ENCODE data around the gene GAS2L2. TPM values are rescaled to one million over a fixed set of nuclear protein-coding genes. Genes with fewer than 3 reads are reported as not detected.

GAS2L2 gene
- total and polyA plus RNA-seq, 8 donors: under 0.01 to 0.05 TPM; not detected in 6

DNA sequence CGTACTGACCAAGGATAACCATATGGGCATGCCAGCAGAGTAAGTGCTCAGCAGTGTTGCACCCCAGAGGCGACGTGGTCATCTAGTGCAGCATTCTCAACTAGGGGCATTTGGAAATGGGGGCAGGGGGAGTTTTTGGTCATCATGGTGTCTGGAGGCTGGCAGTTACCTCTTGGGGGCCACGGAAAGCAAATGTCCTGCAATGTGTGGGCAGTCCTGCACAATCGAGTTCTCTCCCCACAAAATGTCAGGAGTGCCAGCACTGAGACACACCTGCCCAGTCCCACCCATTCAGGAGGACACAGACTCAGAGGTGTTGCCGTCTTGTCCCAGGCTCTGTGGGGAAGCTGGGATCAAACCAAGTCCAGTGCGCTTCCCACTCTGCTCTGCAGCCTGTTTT is 18.6 kb downstream of the GAS2L2 start:
- DNase-seq: peak in 1 of 2 donors; percentile 17
- Histone ChIP-seq H3K36me3 (no peaks in the 10 kb centered on the region), H3K4me3 (no peak overlapping the region), H3K27me3 (peaks cover 0 to 24% (median 0%) of the 10 kb centered on the region in 3 donors), H3K4me1 (peaks cover 8 to 26% (median 21%) of the 10 kb centered on the region in 4 donors), H3K27ac (no peak overlapping the region), H3K9me3 (no peaks in the 10 kb centered on the region)
- intact Hi-C loops (cut with DNase I; ENCODE audit: low total_unique reads): loop anchor here (10.0 kb wide), 1 partner anchor 120 kb away; no protein-coding TSS in a partner anchor
- WGBS, 5 donors: 79 to 89% (median 84%) methylated on average over 7 of the region's 7 CpGs
- TF ChIP-seq POLR2A (IDR thresholded peaks at IDR 0.05) (no peak), EP300 (IDR thresholded peaks at IDR 0.05) (no peak), POLR2AphosphoS5 (IDR thresholded peaks at IDR 0.05) (no peak)
- TF ChIP-seq, protein P1, sequence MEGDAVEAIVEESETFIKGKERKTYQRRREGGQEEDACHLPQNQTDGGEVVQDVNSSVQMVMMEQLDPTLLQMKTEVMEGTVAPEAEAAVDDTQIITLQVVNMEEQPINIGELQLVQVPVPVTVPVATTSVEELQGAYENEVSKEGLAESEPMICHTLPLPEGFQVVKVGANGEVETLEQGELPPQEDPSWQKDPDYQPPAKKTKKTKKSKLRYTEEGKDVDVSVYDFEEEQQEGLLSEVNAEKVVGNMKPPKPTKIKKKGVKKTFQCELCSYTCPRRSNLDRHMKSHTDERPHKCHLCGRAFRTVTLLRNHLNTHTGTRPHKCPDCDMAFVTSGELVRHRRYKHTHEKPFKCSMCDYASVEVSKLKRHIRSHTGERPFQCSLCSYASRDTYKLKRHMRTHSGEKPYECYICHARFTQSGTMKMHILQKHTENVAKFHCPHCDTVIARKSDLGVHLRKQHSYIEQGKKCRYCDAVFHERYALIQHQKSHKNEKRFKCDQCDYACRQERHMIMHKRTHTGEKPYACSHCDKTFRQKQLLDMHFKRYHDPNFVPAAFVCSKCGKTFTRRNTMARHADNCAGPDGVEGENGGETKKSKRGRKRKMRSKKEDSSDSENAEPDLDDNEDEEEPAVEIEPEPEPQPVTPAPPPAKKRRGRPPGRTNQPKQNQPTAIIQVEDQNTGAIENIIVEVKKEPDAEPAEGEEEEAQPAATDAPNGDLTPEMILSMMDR (IDR thresholded peaks at IDR 0.05): no peak

DNA sequence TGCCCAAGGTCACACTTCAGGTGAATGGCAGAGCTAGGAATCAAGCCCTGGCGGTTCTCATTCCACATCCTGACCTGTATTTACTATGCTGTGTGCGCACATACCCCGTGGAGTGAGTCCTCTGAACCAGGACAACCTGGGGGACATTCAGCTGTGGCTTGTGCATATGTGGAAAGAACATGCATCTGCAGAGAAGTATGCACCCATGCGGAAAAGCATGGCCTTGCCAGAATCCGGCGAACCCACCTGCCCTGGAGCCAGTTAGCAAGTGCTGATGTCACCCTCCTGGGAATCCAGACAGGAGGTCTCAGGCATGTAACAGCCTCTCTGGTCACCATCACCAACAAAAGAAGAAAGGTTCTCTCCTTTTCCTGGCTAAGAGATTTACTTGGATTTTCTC is 19.7 kb downstream of the GAS2L2 start:
- Histone ChIP-seq H3K4me1 (peaks cover 8 to 26% (median 21%) of the 10 kb centered on the region in 4 donors), H3K27me3 (peaks cover 0 to 16% (median 0%) of the 10 kb centered on the region in 3 donors), H3K9me3 (no peaks in the 10 kb centered on the region), H3K4me3 (no peak overlapping the region), H3K27ac (no peak overlapping the region), H3K36me3 (peaks cover 0 to under 1% (median 0%) of the 10 kb centered on the region in 4 donors)
- WGBS, 5 donors: 81 to 88% (median 86%) methylated on average over 6 of the region's 6 CpGs
- no peak for DNase-seq
- no peak for TF ChIP-seq EP300 (IDR thresholded peaks at IDR 0.05)
- TF ChIP-seq POLR2A (IDR thresholded peaks at IDR 0.05): no peak
- TF ChIP-seq, protein P1 (IDR thresholded peaks at IDR 0.05): no peak
- no peak for TF ChIP-seq POLR2AphosphoS5 (IDR thresholded peaks at IDR 0.05)
- intact Hi-C loops (cut with DNase I; ENCODE audit: low total_unique reads): loop anchor here (10.0 kb wide), 1 partner anchor 119 kb away; no protein-coding TSS in a partner anchor

DNA sequence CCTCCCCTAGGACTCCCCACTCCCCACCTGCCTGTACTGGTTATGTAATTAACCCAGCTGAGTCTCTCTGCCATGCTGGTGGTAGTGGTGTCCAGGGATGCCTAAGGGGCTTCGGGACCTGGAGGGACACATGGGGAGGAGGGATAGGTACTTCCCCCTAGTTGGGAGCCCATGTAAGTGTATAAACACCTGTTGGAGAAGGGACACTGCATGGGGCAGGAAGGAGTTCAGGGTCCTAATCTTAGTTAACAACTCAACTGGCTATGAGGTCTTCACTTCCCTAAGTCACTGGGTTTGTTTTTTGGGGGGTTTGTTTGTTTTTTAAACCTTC is 20.3 kb downstream of the GAS2L2 start:
- peaks cover 0 to 6% (median 4%) of the 10 kb centered on the region in 4 donors for H3K36me3 ChIP-seq
- H3K27me3 ChIP-seq: peaks cover 0 to 14% (median 0%) of the 10 kb centered on the region in 3 donors
- DNase-seq: no peak
- no peak overlapping the region for H3K27ac ChIP-seq
- TF ChIP-seq, protein P1 (IDR thresholded peaks at IDR 0.05): no peak
- TF ChIP-seq EP300 (IDR thresholded peaks at IDR 0.05): no peak
- TF ChIP-seq POLR2AphosphoS5 (IDR thresholded peaks at IDR 0.05): no peak
- TF ChIP-seq POLR2A (IDR thresholded peaks at IDR 0.05): no peak
- intact Hi-C loops (cut with DNase I; ENCODE audit: low total_unique reads): loop anchor here (10.0 kb wide), 1 partner anchor 118 kb away; no protein-coding TSS in a partner anchor
- H3K4me1 ChIP-seq: peaks cover 8 to 26% (median 21%) of the 10 kb centered on the region in 4 donors
- H3K9me3 ChIP-seq: no peaks in the 10 kb centered on the region
- 57 to 78% (median 66%) methylated on average over 1 of the region's 1 CpG for WGBS, 5 donors
- H3K4me3 ChIP-seq: peak overlapping the region in 1 of 4 donors; percentile 73

DNA sequence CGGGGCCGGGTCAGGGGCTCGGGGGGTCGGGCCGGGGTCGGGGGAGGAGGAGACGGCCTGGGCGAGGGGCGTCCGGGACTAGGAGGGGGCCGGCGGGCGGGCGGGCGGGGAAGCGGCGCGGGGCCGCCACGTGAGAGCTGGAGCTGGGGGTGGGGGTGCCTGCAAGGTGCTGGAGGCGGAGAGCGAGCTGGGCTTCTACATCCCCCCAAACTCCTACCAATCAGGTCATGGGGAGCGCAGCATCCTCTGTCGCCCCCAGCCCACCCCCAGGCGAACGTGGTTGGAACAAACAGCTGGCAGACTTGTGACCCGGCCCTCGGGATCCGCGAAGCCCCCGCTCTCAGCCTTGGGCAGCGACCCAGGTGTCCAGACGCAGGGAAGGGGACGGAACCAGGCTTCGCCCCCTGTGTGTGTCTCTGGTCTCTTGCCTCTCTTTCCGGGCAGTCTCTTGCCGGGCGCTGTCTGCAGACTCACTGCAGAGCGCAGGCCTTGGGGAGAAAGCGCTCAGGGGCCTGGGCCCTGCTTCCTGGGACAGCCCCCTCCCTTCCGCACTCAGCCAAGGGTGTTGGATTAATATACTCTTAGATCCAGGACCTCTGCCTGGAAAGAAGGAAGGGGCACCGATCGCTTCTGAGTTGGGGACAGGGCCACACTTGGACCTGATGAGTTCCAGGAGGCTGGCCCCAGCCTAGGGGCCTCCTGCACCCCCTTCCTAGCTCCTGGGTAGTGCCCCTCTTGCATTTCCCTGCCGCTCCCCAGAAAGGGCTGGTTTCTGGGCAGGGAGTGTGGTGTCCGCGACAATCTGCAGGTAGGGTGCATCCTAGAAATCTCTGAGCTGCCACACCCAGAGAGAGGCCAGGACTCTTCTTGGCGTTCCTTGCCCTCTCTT is 20.9 kb downstream of the GAS2L2 start:
- intact Hi-C loops (cut with DNase I; ENCODE audit: low total_unique reads): loop anchor here (10.0 kb wide), 1 partner anchor 117 kb away; no protein-coding TSS in a partner anchor
- peak overlapping the region in 2 of 5 donors; percentile 34 to 55 for H3K27ac ChIP-seq
- H3K9me3 ChIP-seq: no peaks in the 10 kb centered on the region
- no peak for DNase-seq
- peaks cover 0 to 14% (median 0%) of the 10 kb centered on the region in 3 donors for H3K27me3 ChIP-seq
- peak overlapping the region; percentile 60 to 83 (median 72) for H3K4me3 ChIP-seq
- TF ChIP-seq POLR2AphosphoS5 (IDR thresholded peaks at IDR 0.05) (no peak), POLR2A (IDR thresholded peaks at IDR 0.05) (no peak), EP300 (IDR thresholded peaks at IDR 0.05) (no peak)
- TF ChIP-seq, protein P1 (IDR thresholded peaks at IDR 0.05): no peak
- H3K4me1 ChIP-seq: peaks cover 8 to 26% (median 21%) of the 10 kb centered on the region in 4 donors
- WGBS, 5 donors: 17 to 36% (median 28%) methylated on average over 22 to 47 of the region's 47 CpGs
- peaks cover 0 to 10% (median 9%) of the 10 kb centered on the region in 4 donors for H3K36me3 ChIP-seq

Measured in stomach (tissue), 9 donors.